Ascending aorta (tissue), 2 donors: ENCODE measurements around the gene OR2AG2. TPM values are rescaled to one million over a fixed set of nuclear protein-coding genes. Genes with fewer than 3 reads are reported as not detected.

Experiments used
- DNase-seq, 2 donors: peaks; one replicate each; pipeline ENCODE4 v3.0.0-alpha.2; 2019; ENCODE audit warnings: low spot score in 2 of 2
- H3K27ac ChIP-seq, 2 donors: fragments of 200-600 bp; sonication (generic); one replicate each; pipeline ENCODE4 v1.5.1; 2016 to 2017; ENCODE audit warnings: mild to moderate bottlenecking in 1 of 2
- H3K27me3 ChIP-seq: fragments of 200-600 bp; sonication (generic); one replicate; pipeline ENCODE4 v1.5.1; 2017
- H3K36me3 ChIP-seq, 2 donors: fragments of 200-600 bp; sonication (generic); one replicate each; pipeline ENCODE4 v1.5.1; 2016
- H3K4me1 ChIP-seq, 2 donors: fragments of 200-600 bp; sonication (generic); one replicate each; pipeline ENCODE4 v1.5.1; 2016 to 2017; ENCODE audit warnings: mild to moderate bottlenecking in 1 of 2
- H3K4me3 ChIP-seq, 2 donors: fragments of 200-600 bp; sonication (generic); one replicate each; pipeline ENCODE4 v1.5.1; 2016 to 2017; ENCODE audit warnings: mild to moderate bottlenecking in 1 of 2
- H3K9me3 ChIP-seq, 2 donors: fragments of 200-600 bp; sonication (generic); one replicate each; pipeline ENCODE4 v1.5.1; 2016
- CTCF ChIP-seq, 3 experiments: fragments of 200-600 bp in 2 of 3; fragments of 450-650 bp in 1 of 3; sonication (generic) in 2 of 3; IDR thresholded peaks; one replicate each; pipeline ENCODE4 v1.5.1; 2016 to 2019; ENCODE audit warnings: antibody characterized with exemption in 3 of 3, mild to moderate bottlenecking in 1 of 3, moderate library complexity in 1 of 3
- intact Hi-C: fragments of 100-400 bp; cut with DNase I; formaldehyde crosslinking; loops from one replicate; pipeline ENCODE4 v1.15.1; 2023
- total RNA-seq: library from RNA; depleted of rRNA; stranded (reverse); fragments of >200 nt; gene quantifications from one replicate; pipeline ENCODE4 v1.1.0, GENCODE V29; 2016

OR2AG2 gene
- total RNA-seq, 1 donor from 2014 or later: 0.43 TPM

- H3K9me3 ChIP-seq: no peaks in the 10 kb centered on the region
- no peaks in the 10 kb centered on the region for H3K36me3 ChIP-seq
- no peak for DNase-seq
- H3K27ac ChIP-seq: no peak within 1 kb of the TSS
- TF ChIP-seq CTCF (IDR thresholded peaks at IDR 0.05): no peak
- no peaks in the 10 kb centered on the region for H3K27me3 ChIP-seq
- H3K4me1 ChIP-seq: no peaks in the 10 kb centered on the region
- no peak within 1 kb of the TSS for H3K4me3 ChIP-seq
- intact Hi-C loops: no loop called here
These were observed 27.6 kb upstream of the OR2AG2 start, which contains the start of gene OR6A2 for GRCh38 chr11:6799402-6799801. Gene OR6A2, minus strand, starts transcription at chr11:6799689. Its CDS starts 3,981 bp downstream, at chr11:6795708.

- Histone ChIP-seq H3K9me3 (no peaks in the 10 kb centered on the region), H3K27me3 (no peaks in the 10 kb centered on the region), H3K36me3 (no peaks in the 10 kb centered on the region), H3K4me3 (no peak overlapping the region), H3K4me1 (no peaks in the 10 kb centered on the region), H3K27ac (no peak overlapping the region)
- DNase-seq: no peak
- TF ChIP-seq CTCF (IDR thresholded peaks at IDR 0.05): no peak
- intact Hi-C loops: no loop called here
These were observed 22.9 kb upstream of the OR2AG2 start for GRCh38 chr11:6794639-6795038.

DNA sequence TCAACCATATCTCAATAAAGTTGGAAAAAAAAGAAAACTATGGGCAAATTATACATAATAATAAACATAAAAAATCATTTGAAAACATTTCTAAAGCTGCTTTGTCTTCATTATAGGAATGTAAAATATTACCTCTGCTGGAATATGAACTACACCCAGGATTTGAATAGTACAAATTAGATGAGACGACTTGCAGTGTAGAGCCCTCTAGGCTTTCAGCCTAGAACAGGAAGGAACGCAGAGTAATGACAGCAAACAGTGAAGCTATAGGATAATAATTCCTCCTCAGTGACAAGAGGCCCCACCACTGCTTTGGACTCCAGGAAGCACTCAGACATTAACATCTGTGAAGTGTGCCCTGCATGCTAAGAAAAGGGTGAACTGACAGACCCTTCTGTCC is 18.8 kb upstream of the OR2AG2 start:
- Histone ChIP-seq H3K27me3 (no peaks in the 10 kb centered on the region), H3K4me3 (no peak overlapping the region), H3K27ac (no peak overlapping the region), H3K9me3 (no peaks in the 10 kb centered on the region), H3K36me3 (no peaks in the 10 kb centered on the region), H3K4me1 (no peaks in the 10 kb centered on the region)
- intact Hi-C loops: no loop called here
- TF ChIP-seq CTCF (IDR thresholded peaks at IDR 0.05): no peak
- DNase-seq: no peak

GRCh38 chr11:6782720-6783119 is 10.9 kb upstream of the OR2AG2 start, which contains the start of gene OR2AG1:
Gene OR2AG1, plus strand, starts transcription at chr11:6783020. Its CDS starts 2,018 bp downstream, at chr11:6785038.
- Histone ChIP-seq H3K4me3 (no peak within 1 kb of the TSS), H3K27me3 (no peaks in the 10 kb centered on the region), H3K4me1 (no peaks in the 10 kb centered on the region), H3K27ac (no peak within 1 kb of the TSS), H3K9me3 (no peaks in the 10 kb centered on the region), H3K36me3 (no peaks in the 10 kb centered on the region)
- no peak for TF ChIP-seq CTCF (IDR thresholded peaks at IDR 0.05)
- intact Hi-C loops: no loop called here
- DNase-seq: no peak

DNA sequence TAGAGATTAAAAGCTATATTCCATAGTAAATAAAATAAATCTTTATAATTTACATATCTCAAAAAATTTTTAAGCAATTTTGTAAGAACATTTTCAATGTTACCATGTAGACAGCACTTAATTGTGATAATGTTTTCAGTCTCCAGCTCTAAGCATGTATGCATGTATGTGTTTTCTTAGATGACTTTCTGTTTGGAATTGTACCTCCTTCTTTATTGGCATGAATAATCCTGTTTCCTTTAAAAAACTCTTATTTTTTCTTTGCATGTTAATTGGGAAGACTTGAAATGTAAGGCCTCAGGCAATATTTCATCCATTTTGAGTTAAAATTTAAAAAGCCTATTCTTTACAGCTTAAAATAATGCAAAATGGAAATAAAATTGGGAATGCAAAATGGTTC is 9.1 kb upstream of the OR2AG2 start:
- DNase-seq: no peak
- Histone ChIP-seq H3K9me3 (no peaks in the 10 kb centered on the region), H3K4me3 (no peak overlapping the region), H3K27me3 (no peaks in the 10 kb centered on the region), H3K27ac (no peak overlapping the region), H3K4me1 (no peaks in the 10 kb centered on the region), H3K36me3 (no peaks in the 10 kb centered on the region)
- intact Hi-C loops: no loop called here
- TF ChIP-seq CTCF (IDR thresholded peaks at IDR 0.05): no peak

- DNase-seq: no peak
- Histone ChIP-seq H3K9me3 (no peaks in the 10 kb centered on the region), H3K4me3 (no peak overlapping the region), H3K4me1 (no peaks in the 10 kb centered on the region), H3K27ac (no peak overlapping the region), H3K36me3 (no peaks in the 10 kb centered on the region), H3K27me3 (no peaks in the 10 kb centered on the region)
- TF ChIP-seq CTCF (IDR thresholded peaks at IDR 0.05): no peak
- intact Hi-C loops: no loop called here
These were observed 6.7 kb upstream of the OR2AG2 start for GRCh38 chr11:6778518-6778917.
